NCI-H2196 (cell line): Measurements from ENCODE around the gene POFUT1.
A peak's percentile ranks its signal among the peaks of the same experiment; 100 is the strongest.
"Not testable (repeated sequence)": the region's sequence is repeated elsewhere in the genome, so short reads cannot be mapped to it uniquely, and the experiment has no call there.

ENCODE experiments used
- DNase-seq: peaks from one replicate; lab custom pipeline; 2025; ENCODE audit not compliant: unreplicated experiment; lab: John Stamatoyannopoulos, UW

POFUT1 gene

DNA sequence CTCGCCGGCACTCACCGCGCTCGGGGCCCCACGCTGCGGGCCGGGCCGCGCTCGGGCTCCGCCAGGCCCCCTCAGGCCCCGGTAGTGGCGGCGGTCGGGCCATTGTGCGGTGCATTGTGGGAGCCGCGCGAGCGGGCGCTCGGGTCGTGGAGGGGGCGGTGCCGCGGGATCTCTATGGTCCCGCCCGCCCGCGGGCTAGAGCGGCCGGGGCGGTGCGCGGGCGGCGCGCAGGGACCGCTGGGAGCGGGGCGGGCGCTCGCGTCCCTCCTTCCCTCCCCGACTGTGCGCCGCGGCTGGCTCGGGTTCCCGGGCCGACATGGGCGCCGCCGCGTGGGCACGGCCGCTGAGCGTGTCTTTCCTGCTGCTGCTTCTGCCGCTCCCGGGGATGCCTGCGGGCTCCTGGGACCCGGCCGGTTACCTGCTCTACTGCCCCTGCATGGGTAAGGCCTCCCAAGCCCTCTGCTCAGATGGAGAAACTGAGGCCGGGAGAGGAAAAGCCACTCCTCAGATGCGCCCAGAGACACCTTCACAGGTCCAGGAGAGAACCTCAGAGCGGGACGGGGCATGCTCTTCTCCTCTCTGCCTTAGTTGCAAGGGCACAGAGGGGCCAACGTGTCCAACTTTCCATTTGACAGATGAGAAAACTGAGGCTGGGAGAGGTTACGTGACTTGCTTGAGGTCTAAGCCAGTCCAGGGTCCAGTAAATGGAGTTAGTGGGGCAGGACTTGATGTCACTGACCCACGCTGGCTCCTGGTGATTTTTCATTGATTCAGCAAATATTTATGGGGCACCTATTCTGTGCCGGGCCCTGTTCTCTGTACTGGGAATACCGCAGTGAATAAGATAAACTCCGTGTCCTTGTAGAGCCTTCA lies at the start of gene POFUT1, which contains the start of gene PLAGL2:
TSS of gene POFUT1 (plus strand) at position 255 of the 873 bp plus-strand sequence. CDS start at position 317, 62 bp downstream.
TSS of gene PLAGL2 (minus strand) at position 118 of the 873 bp plus-strand sequence. CDS start 5,565 bp downstream, outside the sequence.
- peak; percentile 93 for DNase-seq

DNA sequence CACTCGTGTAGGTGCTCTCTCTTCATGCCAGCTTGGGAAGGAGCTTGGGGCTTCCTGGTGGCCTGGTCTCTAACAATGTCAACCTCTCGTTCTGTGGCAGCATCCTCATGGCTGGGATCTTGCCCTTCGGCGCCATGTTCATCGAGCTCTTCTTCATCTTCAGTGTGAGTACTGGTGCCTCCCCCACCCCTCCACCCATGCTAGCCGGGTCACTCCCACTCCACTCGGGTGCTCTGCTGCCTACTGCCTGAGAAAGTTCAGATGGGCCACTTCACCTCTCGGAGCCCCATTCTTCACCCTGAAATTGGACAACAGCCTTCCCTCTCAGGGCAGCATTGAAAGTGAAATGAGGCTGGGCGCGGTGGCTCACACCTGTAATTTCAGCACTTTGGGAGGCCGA lies 49.3 kb upstream of the POFUT1 start:
- DNase-seq: no peak

DNA sequence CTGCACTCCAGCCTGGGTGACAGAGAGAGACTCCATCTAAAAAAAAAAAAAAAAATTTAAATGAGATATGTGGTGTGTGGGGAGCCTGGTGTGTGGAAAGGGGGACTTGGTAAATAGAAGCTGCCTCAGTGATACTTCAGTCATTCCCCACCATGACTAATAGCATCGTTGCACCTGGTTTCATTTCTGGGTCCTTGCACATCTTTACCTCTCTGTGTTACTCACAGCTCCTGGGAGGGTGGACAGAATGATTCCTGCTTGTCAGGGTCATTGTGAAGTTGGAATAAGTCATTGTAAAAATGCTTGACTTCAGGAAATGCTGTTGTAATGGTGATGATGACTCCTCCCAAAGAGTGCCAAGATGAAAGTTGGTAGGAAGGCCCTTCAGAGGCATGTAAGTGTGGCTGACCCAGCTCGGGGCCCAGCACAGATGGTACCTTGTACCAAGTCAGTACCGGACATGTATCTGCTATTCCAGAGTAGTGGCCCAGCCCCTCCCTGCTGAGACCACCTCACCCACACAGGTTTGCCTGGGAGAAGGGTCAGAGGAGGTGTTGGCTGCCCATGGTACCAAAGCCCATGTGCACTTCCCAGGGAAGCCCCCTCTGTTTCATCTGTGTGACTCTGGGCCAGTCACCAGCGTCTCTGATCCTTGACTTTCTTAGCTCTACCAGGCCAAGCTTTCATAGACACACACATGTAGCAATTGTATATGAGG lies 48.6 kb upstream of the POFUT1 start:
- DNase-seq: no peak

DNA sequence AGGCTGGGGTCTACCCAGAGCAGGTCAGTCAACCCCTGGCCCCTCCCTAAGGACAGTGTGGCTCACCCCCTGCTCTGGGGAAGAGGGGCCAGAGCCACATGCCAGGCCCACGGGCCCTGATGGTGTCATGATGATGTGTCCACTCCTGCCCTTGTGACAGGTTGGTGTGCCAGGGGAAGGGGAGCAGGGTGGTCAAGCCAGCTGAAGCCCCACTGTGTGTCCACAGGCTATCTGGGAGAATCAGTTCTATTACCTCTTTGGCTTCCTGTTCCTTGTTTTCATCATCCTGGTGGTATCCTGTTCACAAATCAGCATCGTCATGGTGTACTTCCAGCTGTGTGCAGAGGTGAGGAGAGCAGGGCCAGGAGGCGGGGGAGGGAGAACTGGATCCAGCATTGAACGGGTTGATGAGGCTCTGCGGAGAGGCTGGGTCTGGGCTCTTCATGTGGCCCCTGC lies 47.9 kb upstream of the POFUT1 start:
- DNase-seq: no peak

DNA sequence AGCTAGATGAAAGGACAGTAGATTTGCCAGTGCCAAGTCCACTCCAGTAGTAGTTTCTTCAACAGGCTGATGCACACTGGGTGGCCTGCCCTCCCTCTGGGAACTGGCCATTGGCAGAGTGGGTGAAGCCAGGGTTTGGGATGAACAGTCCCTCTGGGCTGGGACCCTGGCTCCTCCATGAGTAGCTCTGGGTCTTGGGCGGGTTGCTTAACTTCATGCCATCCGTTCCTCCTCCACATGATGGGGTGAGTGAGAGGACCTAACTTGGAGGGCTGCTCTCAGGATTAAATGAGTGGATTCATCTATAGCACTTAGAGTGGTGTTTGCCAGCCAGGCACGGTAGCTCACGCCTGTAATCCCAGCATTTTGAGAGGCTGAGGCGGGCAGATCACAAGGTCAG lies 47.3 kb upstream of the POFUT1 start:
- no peak for DNase-seq

DNA sequence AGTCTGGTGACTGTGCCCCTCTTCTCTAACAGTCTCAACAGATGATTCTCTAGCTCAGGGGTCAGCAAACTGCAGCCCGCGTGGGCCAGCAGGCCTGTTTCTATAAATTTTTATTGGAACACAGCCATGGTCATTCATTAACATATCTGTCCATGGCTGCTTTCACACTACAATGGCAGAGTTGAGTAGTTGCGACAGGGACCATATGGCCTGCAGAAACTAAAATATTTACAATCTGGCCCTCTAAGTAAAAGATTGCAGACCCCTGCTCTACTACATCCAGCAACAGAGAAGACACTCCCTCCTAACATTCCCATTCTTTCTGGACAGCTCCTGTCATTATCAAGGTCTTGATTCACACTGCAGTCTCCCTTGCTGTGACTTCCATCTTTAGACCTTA lies 45.3 kb upstream of the POFUT1 start:
- no peak for DNase-seq

DNA sequence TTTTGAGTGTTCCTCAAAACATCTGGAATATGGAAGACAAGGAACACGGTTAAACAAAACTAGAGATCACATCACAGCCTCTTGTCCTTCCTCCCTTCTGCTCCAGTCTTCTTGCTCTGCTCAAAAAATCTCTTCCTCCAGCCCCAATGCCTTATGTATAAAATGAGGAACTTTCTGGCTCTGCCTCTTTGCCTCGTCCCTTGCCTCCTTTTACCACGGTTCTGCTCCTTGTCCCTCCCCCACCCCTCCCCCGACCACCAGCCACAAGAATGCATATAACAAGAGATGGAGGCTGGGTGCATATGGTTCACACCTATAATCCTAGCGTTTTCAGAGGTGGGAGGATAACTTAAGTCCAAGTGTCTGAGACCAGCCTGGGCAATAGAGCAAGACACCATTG lies 43.7 kb upstream of the POFUT1 start:
- no peak for DNase-seq

DNA sequence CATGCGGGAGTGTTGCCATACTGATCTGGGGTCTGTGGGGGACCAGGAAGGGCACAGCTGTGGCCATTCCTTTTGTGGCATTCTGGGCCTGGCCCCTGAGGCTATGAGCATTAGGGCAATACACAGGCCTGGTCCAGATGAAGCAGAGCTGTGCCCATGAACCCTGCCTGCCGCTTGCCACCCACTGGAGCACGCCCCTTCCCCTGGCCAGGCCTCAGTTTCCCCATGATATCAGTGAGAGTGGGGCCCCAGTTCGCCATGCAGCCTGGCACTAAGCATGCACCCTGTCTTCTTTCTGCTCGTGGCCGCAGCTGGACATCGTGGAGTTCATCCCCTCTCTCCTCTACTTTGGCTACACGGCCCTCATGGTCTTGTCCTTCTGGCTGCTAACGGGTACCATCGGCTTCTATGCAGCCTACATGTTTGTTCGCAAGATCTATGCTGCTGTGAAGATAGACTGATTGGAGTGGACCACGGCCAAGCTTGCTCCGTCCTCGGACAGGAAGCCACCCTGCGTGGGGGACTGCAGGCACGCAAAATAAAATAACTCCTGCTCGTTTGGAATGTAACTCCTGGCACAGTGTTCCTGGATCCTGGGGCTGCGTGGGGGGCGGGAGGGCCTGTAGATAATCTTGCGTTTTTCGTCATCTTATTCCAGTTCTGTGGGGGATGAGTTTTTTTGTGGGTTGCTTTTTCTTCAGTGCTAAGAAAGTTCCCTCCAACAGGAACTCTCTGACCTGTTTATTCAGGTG lies 42.5 kb upstream of the POFUT1 start:
- DNase-seq: no peak

DNA sequence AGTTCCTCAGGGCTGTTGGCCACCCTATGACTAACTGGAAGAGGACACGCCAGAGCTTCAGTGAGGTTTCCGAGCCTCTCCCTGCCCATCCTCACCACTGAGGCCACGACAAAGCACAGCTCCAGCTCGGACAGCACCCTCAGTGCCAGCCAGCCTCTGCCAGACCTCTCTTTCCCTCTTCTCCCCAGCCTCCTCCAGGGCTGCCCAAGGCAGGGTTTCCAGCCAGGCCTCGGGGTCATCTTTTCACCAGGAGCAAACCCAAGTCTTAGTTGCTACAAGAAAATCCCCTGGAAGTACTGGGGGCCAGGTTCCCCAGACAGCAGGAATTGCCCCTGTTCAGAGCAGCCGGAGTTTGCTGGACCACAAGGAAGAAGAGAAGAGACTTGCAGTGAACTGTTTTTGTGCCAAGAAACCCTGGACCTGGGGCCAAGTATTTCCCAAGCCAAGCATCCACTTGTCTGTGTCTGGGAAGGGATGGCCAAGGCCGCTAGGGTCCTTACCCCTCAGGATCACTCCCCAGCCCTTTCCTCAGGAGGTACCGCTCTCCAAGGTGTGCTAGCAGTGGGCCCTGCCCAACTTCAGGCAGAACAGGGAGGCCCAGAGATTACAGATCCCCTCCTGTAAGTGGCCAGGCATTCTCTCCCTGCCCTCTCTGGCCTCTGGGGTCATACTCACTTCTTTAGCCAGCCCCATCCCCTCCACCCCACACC lies 41.7 kb upstream of the POFUT1 start:
- DNase-seq: no peak

DNA sequence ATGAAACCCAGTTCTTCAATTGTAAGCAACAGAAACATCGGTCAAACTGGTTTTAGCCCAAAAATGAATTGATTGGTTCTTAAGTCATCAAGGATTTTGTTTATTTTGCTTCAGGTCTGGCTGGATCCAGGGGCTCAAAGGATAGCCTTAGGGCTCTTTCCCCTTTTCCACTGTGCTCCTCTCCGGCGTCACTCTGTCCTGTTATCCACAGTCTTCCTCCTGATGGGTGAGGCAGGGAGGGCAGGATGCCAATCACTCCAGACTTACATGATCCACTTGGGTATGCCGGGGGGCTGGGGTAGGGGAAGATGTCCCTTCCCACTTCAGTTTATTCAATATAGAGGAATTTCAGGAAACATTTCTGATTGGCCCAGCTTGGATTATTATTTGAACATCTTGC lies 40.1 kb upstream of the POFUT1 start:
- DNase-seq: no peak

DNA sequence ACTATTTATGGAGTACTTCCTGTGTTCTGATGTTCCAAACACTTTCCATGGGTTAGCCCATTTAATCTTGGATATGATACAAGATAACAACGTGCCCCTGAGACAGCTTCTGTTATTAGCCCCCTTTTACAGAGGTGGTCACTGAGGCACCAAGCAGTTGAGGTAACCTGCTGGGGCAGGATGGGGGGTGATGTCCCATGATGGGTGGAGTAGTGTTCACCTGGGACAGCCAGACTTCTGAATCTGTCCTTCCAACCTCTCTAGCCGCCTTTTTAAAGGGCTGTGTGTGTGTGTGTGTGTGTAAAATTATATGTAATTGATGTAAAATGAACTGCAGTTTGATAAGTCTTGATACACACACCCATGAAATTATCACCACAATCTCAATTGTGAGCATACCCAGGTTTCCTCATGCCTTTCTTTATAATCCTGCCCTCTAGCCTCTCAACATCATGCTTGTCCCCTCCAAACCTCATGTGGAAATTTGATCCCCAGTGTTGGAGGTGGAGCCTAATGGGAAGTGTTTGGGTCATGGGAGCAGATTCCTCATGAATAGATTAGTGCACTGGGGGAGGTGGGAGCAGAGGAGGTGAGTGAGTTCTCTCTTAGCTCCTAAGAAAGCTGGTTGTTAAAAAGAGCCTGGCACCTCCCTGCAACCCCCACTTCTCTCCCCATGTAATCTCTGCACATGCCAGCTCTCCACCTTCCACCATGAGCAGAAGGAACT lies 39.3 kb upstream of the POFUT1 start:
- DNase-seq: peak; percentile 29

DNA sequence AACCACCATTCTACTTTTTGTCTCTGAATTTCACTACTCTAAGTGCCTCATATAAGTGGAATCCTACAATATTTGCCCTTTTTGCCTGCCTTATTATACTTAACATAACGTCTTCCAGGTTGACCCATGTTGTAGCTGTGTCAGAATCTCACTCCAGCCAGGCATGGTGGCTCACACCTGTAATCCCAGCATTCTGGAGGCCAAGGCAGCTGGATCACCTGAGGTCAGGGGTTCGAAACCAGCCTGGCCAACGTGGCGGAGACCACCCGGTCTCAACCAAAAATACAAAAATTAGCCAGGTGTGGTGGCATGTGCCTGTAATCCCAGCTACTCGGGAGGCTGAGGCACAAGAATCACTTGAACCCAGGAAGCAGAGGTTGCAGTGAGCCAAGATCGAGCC lies 30.0 kb upstream of the POFUT1 start:
- not testable (repeated sequence) for DNase-seq

DNA sequence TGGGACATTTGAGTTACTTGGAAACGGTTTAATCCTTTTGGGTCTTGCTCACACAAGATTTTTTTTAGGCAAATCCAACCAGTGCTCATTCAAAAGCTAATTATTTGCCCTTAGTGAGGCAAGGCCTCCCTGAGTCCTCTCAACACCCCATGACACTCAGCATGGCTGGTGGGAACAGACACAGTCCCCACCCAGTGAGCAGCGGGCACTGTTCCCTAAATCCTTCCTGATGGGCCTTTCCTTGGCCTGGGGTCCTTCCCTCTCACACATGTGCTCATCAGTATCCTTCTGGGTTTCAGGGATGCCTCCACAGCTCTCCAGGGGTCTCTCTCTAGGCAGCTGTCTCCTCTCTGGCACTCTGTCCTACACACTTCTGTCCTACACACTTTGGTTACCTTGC lies 28.2 kb upstream of the POFUT1 start:
- no peak for DNase-seq

DNA sequence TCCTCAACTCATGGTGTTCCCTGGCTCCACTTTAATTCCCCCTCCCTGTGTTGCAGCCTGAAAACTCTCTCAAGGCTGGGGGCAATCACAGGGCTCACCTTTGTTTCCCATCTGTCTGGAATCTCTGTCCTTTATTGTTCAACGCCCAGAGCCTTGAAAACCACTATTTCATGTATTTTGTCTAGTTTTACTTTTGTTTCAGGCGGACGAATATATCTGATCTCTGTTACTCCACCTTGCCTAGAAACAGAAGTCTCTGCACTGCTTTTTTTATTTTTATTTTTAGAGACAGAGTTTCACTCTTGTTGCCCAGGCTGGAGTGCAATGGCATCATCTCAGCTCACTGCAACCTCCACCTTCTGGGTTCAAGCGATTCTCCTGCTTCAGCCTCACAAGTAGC lies 27.7 kb upstream of the POFUT1 start:
- DNase-seq: no peak

DNA sequence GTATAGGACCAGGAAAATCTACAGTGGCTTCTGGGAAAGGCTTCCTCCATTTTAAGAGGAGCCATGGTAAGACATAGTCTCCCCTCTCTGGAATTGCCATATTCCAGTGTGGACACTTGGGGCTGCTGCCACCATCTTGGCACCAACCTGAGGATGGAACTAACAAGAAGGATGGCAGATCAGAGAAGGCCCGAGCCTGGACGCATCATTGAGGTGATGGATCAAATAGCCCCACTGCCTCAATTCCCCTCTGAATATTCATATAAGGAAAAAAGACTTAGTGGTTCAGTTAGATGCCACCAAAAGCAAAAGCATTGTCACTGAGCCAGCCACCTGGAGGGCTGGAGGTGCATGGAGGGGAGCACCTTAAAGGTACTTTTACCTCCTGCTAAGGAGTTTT lies 26.1 kb upstream of the POFUT1 start:
- no peak for DNase-seq

DNA sequence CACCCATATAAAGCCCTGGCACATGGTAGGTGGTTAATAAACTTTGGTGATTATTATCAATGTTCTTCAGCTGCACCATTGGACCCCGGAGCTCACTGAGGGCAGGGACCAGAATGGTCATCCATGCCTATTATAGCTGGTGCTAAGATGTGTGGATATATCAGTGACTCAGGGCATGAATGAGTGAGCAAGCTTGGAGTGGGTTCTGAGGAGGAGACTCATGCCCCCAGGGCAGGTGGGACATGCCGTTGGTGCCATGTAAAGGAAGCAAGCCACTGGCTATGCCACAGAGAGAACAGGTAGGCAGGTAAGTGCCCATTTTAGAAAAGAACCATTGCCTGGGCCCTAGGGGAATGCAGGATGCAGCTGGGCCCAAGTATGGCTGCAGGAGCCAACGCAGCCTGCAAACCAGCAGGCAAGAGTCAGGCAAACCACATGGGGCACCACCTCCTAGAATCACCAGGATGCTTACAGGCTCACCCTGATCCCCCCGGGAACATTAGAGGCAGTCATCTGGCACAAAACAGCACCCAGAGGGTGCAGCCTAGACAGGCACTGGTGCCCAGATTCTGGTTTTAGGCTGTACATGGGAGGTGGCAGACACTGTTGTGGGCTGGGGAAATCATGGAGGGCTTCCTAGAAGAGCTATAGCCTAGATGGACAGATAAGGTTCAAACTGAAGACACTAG lies 23.6 kb upstream of the POFUT1 start:
- no peak for DNase-seq

DNA sequence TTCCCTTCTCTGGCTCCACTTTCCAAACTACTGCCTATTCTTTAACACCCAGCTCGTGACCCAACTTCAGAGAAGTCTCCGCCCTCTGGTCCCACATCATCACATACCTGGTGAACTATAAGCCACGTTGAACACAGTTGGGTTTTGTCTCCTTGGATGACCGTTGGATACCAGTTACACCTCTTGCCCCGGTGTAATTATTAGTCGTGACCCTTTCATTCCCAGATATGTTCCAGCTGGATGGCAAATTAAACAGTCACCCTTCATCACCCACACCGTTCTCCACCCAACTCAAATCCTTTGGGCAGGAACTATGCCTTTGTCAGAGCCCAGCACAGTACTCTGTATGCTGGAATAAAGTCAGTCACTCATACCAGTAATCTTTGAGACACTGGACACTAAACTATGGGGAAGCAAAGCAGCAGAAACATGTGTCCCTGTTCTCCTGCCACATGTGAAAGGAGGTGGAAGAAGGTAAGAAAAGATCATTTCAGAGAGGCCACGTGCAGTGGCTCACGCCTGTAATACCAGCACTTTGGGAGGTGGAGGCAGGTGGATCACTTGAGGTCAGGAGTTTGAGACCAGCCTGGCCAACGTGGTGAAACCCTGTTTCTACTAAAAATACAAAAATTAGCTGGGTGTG lies 22.6 kb upstream of the POFUT1 start:
- DNase-seq: no peak

DNA sequence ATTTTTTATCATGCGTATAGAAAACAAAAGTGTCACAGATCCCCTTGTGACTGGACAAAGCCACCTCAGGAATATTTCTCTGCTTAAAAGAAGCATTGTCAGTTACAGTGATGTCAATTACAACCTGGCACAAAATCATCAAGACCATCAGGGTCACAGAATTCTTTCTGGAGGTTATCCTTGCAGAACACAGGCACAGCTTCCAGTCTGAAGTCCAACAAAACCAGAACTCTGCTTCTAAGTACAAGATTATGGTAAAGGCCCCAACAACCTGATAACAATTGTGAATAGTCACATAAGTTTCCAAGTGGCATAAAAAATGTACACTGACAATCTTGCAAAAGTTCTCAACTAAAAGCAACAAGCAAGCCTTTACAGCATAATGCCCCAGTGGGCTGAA lies 21.2 kb upstream of the POFUT1 start:
- DNase-seq: no peak
